Measurements from ENCODE around the gene GPR148. TPM values are rescaled to one million over a fixed set of nuclear protein-coding genes. Genes with fewer than 3 reads are reported as not detected.

Gene GPR148
- total and polyA plus RNA-seq, 2 experiments from 2014 or later = 0.16 TPM; not detected in 1

DNA sequence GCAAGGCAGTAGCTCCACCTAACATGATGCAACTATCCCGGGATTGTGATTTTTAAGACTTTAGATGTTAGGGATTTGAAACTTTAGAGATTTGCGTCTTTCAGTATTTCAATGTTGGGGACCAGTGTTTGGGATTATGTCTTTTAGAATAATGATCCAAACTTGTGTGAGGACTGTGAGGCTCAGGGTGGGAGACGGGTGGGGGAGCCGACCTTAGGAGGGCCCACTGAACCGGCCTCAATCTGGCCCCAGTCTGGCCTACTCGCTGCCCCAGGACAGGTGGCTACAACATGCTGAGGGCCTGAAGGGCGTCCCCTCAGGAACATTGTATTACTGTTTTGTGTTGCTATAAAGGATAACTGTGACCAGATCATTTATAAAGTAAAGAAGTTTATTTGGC lies 37.2 kb downstream of the GPR148 start (continued):
- TF ChIP-seq, protein P1, sequence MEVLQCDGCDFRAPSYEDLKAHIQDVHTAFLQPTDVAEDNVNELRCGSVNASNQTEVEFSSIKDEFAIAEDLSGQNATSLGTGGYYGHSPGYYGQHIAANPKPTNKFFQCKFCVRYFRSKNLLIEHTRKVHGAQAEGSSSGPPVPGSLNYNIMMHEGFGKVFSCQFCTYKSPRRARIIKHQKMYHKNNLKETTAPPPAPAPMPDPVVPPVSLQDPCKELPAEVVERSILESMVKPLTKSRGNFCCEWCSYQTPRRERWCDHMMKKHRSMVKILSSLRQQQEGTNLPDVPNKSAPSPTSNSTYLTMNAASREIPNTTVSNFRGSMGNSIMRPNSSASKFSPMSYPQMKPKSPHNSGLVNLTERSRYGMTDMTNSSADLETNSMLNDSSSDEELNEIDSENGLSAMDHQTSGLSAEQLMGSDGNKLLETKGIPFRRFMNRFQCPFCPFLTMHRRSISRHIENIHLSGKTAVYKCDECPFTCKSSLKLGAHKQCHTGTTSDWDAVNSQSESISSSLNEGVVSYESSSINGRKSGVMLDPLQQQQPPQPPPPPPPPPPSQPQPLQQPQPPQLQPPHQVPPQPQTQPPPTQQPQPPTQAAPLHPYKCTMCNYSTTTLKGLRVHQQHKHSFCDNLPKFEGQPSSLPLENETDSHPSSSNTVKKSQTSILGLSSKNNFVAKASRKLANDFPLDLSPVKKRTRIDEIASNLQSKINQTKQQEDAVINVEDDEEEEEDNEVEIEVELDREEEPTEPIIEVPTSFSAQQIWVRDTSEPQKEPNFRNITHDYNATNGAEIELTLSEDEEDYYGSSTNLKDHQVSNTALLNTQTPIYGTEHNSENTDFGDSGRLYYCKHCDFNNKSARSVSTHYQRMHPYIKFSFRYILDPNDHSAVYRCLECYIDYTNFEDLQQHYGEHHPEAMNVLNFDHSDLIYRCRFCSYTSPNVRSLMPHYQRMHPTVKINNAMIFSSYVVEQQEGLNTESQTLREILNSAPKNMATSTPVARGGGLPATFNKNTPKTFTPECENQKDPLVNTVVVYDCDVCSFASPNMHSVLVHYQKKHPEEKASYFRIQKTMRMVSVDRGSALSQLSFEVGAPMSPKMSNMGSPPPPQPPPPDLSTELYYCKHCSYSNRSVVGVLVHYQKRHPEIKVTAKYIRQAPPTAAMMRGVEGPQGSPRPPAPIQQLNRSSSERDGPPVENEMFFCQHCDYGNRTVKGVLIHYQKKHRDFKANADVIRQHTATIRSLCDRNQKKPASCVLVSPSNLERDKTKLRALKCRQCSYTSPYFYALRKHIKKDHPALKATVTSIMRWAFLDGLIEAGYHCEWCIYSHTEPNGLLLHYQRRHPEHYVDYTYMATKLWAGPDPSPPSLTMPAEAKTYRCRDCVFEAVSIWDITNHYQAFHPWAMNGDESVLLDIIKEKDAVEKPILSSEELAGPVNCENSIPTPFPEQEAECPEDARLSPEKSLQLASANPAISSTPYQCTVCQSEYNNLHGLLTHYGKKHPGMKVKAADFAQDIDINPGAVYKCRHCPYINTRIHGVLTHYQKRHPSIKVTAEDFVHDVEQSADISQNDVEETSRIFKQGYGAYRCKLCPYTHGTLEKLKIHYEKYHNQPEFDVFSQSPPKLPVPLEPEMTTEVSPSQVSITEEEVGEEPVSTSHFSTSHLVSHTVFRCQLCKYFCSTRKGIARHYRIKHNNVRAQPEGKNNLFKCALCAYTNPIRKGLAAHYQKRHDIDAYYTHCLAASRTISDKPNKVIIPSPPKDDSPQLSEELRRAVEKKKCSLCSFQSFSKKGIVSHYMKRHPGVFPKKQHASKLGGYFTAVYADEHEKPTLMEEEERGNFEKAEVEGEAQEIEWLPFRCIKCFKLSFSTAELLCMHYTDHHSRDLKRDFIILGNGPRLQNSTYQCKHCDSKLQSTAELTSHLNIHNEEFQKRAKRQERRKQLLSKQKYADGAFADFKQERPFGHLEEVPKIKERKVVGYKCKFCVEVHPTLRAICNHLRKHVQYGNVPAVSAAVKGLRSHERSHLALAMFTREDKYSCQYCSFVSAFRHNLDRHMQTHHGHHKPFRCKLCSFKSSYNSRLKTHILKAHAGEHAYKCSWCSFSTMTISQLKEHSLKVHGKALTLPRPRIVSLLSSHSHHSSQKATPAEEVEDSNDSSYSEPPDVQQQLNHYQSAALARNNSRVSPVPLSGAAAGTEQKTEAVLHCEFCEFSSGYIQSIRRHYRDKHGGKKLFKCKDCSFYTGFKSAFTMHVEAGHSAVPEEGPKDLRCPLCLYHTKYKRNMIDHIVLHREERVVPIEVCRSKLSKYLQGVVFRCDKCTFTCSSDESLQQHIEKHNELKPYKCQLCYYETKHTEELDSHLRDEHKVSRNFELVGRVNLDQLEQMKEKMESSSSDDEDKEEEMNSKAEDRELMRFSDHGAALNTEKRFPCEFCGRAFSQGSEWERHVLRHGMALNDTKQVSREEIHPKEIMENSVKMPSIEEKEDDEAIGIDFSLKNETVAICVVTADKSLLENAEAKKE (CRISPR knock-in tag; IDR thresholded peaks at IDR 0.05) = no peak
- TF ChIP-seq EZH2 (IDR thresholded peaks at IDR 0.05; ENCODE audit: low read depth, unreplicated experiment) (no peak), POLR2AphosphoS5 (IDR thresholded peaks at IDR 0.05; ENCODE audit: low read depth) (no peak), JUNB (IDR thresholded peaks at IDR 0.05; ENCODE audit: unreplicated experiment) (no peak), NANOG (IDR thresholded peaks at IDR 0.05; ENCODE audit: borderline replicate concordance) (no peak)
- TF ChIP-seq, protein P2, sequence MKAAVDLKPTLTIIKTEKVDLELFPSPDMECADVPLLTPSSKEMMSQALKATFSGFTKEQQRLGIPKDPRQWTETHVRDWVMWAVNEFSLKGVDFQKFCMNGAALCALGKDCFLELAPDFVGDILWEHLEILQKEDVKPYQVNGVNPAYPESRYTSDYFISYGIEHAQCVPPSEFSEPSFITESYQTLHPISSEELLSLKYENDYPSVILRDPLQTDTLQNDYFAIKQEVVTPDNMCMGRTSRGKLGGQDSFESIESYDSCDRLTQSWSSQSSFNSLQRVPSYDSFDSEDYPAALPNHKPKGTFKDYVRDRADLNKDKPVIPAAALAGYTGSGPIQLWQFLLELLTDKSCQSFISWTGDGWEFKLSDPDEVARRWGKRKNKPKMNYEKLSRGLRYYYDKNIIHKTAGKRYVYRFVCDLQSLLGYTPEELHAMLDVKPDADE (IDR thresholded peaks at IDR 0.05) = no peak

DNA sequence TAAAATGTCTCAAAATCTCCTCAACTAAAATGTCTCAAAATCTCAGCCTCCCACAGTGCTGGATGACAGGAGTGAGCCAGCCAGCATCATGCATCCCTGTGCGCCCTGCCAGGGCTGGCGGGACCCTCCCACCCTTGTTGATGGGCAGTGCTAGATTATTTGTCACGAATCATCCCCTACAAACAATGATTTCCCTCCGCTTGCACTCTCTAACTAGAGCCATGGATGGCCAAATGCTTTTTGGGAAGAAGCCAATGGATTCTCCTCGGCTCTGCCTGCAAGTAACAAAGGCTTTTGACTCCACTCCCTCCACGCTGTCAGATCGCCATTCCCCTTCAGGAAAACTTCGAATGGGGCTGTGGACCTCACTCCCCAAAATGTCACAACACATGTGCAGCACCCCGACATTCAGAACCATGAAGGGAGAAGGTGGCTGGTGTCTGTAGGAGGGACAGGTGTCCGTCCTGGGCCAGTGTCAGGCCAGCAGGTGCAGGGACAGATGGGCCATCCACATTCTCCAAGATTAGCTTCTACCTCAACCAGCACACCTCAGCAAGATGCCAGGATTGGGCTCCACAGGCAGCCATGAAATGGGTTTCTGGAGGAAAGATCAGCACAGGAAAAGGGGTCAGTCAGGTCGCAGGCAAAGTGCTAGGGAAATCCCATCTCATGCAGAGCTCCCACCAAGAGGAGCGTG lies 38.0 kb downstream of the GPR148 start:
- no peaks in the 10 kb centered on the region; the same call in 2 of the 3 replicates for H3K9me3 Mint-ChIP-seq
- H3K4me3 Mint-ChIP-seq = no peak overlapping the region
- Histone ChIP-seq H3K4me3 (no peak overlapping the region), H3K36me3 (ENCODE audit: insufficient read depth) (no peaks in the 10 kb centered on the region), H2AFZ (no peak overlapping the region), H4K20me1 (replicated peaks; ENCODE audit: insufficient read depth) (no peaks in the 10 kb centered on the region), H3K27ac (ENCODE audit: low read depth) (no peak overlapping the region), H3K9me2 (ENCODE audit: insufficient read depth) (no peaks in the 10 kb centered on the region), H3K4me1 (ENCODE audit: insufficient read depth) (no peaks in the 10 kb centered on the region; the same call in 1 of the 2 replicates), H3F3A (replicated peaks; ENCODE audit: low read depth) (no peaks in the 10 kb centered on the region), H3K79me2 (replicated peaks; ENCODE audit: insufficient read depth) (no peaks in the 10 kb centered on the region), H3K27me3 (ENCODE audit: insufficient read depth) (no peaks in the 10 kb centered on the region), H3K4me2 (no peak overlapping the region)
- peaks cover 4% of the 10 kb centered on the region; the same call in 2 of the 3 replicates for H3K4me1 Mint-ChIP-seq
- H3K36me3 Mint-ChIP-seq (ENCODE audit: low read depth) = no peaks in the 10 kb centered on the region
- H3K27me3 Mint-ChIP-seq (ENCODE audit: insufficient read depth, low read depth, poor library complexity) = peaks cover 7% of the 10 kb centered on the region
- ATAC-seq (no peak), DNase-seq (ENCODE audit: low spot score) (no peak)
- no peak overlapping the region for H3K27ac Mint-ChIP-seq
- no peak for TF ChIP-seq STAT1 (IDR thresholded peaks at IDR 0.05; ENCODE audit: unreplicated experiment)
- no peak for TF ChIP-seq NANOG (IDR thresholded peaks at IDR 0.05; ENCODE audit: borderline replicate concordance)
- no peak for TF ChIP-seq ZNF114 (CRISPR knock-in tag; IDR thresholded peaks at IDR 0.05)
- TF ChIP-seq JUNB (IDR thresholded peaks at IDR 0.05; ENCODE audit: unreplicated experiment) = no peak
- TF ChIP-seq EZH2 (IDR thresholded peaks at IDR 0.05; ENCODE audit: low read depth, unreplicated experiment) = no peak
- TF ChIP-seq EZH2phosphoT487 (IDR thresholded peaks at IDR 0.05; ENCODE audit: unreplicated experiment) = no peak
- TF ChIP-seq POLR2AphosphoS5 (IDR thresholded peaks at IDR 0.05; ENCODE audit: low read depth) = no peak

Measured in GM23338 (cell line).